T-cell (primary cell): ENCODE measurements around the gene ASXL3. TPM values are rescaled to one million over a fixed set of nuclear protein-coding genes. Genes with fewer than 3 reads are reported as not detected.

Source experiments
- ATAC-seq, 4 experiments: fragments of 200-7000 bp in 3 of 4; fragments of 150-1000 bp in 1 of 4; cut with Tn5 transposase; replicated peaks in 1 of 4; 1 replicate in 3 of 4; 2 replicates in 1 of 4; pipeline ENCODE4 v1.10.0; 2021; ENCODE audit warnings: moderate library complexity in 3 of 4, mild to moderate bottlenecking in 2 of 4, moderate number of reproducible peaks in 1 of 4
- CTCF ChIA-PET, 2 donors: fragments of 300-600 bp; sonication (Branson Sonifier 250); formaldehyde crosslinking; loops; one replicate each; lab custom pipeline; 2022; ENCODE audit warnings: antibody characterized with exemption in 2 of 2; lab: Charles Lee
- POLR2A ChIA-PET, 2 donors: fragments of 300-600 bp; sonication (Branson Sonifier 250); formaldehyde crosslinking; loops; one replicate each; lab custom pipeline; 2022; ENCODE audit warnings: antibody characterized with exemption in 2 of 2; lab: Charles Lee
- DNase-seq, 35 experiments: peaks; one replicate each; pipeline versions ENCODE4 v3.0.0 to v3.0.0-alpha.2; 2013 to 2023
- H3K27ac ChIP-seq: one replicate; pipeline ENCODE4 v1.5.1; 2013; ENCODE audit warnings: low read length
- H3K27me3 ChIP-seq, 2 experiments: replicated peaks in 1 of 2; 1 replicate in 1 of 2; 2 replicates in 1 of 2; pipeline versions ENCODE4 v1.6.1 to v1.7.0; 2013; ENCODE audit warnings: low read length in 1 of 2, mixed read lengths in 1 of 2; ENCODE audit not compliant: control insufficient read depth in 2 of 2, insufficient read depth in 2 of 2; ENCODE audit errors: extremely low read depth in 1 of 2
- H3K36me3 ChIP-seq, 2 donors: 1 replicate in 1 of 2; 2 replicates in 1 of 2; pipeline versions ENCODE4 v1.6.1 to v1.7.0; 2013; ENCODE audit warnings: low read length in 1 of 2; ENCODE audit not compliant: control insufficient read depth in 2 of 2, insufficient read depth in 1 of 2; ENCODE audit errors: extremely low read depth in 1 of 2
- H3K4me1 ChIP-seq, 2 experiments: 1 replicate in 1 of 2; 2 replicates in 1 of 2; pipeline versions ENCODE4 v1.6.1 to v1.7.0; 2013; ENCODE audit warnings: low read length in 2 of 2, mixed read lengths in 1 of 2; ENCODE audit not compliant: insufficient read depth in 2 of 2, control insufficient read depth in 1 of 2; ENCODE audit errors: extremely low read depth in 1 of 2
- H3K4me3 ChIP-seq, 2 donors: 1 replicate in 1 of 2; 2 replicates in 1 of 2; pipeline versions ENCODE4 v1.5.1 to v1.7.0; 2013; ENCODE audit warnings: mild to moderate bottlenecking in 2 of 2, low read length in 1 of 2, moderate library complexity in 1 of 2; ENCODE audit not compliant: control insufficient read depth in 1 of 2; ENCODE audit errors: extremely low read depth in 1 of 2
- H3K9me3 ChIP-seq: 2 replicates; pipeline ENCODE4 v1.7.0; 2013
- H3K27ac Mint-ChIP-seq, 2 donors: one replicate each; pipeline ENCODE4 v1.8.0; 2020 to 2021; ENCODE audit warnings: mild to moderate bottlenecking in 2 of 2, mixed read lengths in 2 of 2
- H3K27me3 Mint-ChIP-seq, 2 donors: one replicate each; pipeline ENCODE4 v1.8.0; 2021 to 2022; ENCODE audit warnings: mixed read lengths in 2 of 2
- H3K36me3 Mint-ChIP-seq: one replicate; pipeline ENCODE4 v1.8.0; 2021; ENCODE audit warnings: mixed read lengths
- H3K4me1 Mint-ChIP-seq, 3 donors: one replicate each; pipeline ENCODE4 v1.8.0; 2020 to 2022; ENCODE audit warnings: mixed read lengths in 3 of 3, mild to moderate bottlenecking in 1 of 3
- H3K4me3 Mint-ChIP-seq, 3 donors: one replicate each; pipeline ENCODE4 v1.8.0; 2020 to 2022; ENCODE audit warnings: mild to moderate bottlenecking in 3 of 3, mixed read lengths in 3 of 3, moderate library complexity in 3 of 3
- H3K9me3 Mint-ChIP-seq, 3 donors: one replicate each; pipeline ENCODE4 v1.8.0; 2020 to 2022; ENCODE audit warnings: mixed read lengths in 3 of 3
- whole genome bisulfite sequencing: methylation state at CpG from one replicate; pipeline ENCODE4 v1.1.5; 2013; ENCODE audit warnings: missing lambda C conversion rate; ENCODE audit not compliant: insufficient coverage; 5-methylcytosine and 5-hydroxymethylcytosine counted together
- total RNA-seq, 35 experiments: library from RNA in 6 of 35; stranded (reverse) in 6 of 35; fragments of 120-200 nt in 1 of 35; gene quantifications; one replicate each; pipeline versions ENCODE4 v1.2.1 to v1.2.4 and lab custom pipeline; 2013 to 2026

The ASXL3 gene
- total RNA-seq, 5 donors from 2014 or later (not counting 1 experiment from before 2014, with no cell fraction given), result not detected

DNA sequence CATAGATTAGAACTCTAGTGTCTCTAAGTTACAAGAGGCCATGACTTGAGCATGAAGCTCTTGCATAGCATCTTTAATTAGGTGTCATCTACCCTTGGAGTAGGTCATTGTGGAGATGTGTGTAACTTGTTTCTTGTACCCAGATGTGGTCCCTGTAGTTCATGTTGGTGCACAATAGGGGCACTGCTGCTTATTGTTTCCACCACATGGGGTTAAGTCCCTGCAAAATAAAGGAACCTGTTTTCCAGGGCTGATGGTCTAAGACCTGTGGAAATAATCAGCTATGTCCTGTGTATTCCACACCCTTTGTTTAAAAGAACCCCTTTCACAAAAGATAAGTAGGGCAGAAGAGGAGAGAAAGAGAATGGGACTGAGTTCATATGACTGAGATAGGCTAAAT is 28.6 kb downstream of the ASXL3 start:
- H3K27me3 ChIP-seq, result no peaks in the 10 kb centered on the region
- no peaks in the 10 kb centered on the region for H3K36me3 ChIP-seq
- H3K27ac Mint-ChIP-seq, result no peak overlapping the region
- peaks cover 7 to 21% (median 15%) of the 10 kb centered on the region in 3 donors for H3K9me3 Mint-ChIP-seq
- POLR2A ChIA-PET, result interaction anchor here in 1 of 2 donors (0.6 kb wide), 1 partner anchor 56 kb away, joined by 3 read pairs; no protein-coding TSS in a partner anchor
- H3K4me1 Mint-ChIP-seq, result no peaks in the 10 kb centered on the region
- CTCF ChIA-PET, result no interaction called here
- no peak overlapping the region for H3K27ac ChIP-seq
- no peaks in the 10 kb centered on the region for H3K9me3 ChIP-seq
- DNase-seq, result no peak
- no peaks in the 10 kb centered on the region for H3K4me1 ChIP-seq
- ATAC-seq, result no peak
- no peak overlapping the region for H3K4me3 ChIP-seq
- no peaks in the 10 kb centered on the region for H3K27me3 Mint-ChIP-seq
- H3K36me3 Mint-ChIP-seq, result no peaks in the 10 kb centered on the region
- no peak overlapping the region for H3K4me3 Mint-ChIP-seq

DNA sequence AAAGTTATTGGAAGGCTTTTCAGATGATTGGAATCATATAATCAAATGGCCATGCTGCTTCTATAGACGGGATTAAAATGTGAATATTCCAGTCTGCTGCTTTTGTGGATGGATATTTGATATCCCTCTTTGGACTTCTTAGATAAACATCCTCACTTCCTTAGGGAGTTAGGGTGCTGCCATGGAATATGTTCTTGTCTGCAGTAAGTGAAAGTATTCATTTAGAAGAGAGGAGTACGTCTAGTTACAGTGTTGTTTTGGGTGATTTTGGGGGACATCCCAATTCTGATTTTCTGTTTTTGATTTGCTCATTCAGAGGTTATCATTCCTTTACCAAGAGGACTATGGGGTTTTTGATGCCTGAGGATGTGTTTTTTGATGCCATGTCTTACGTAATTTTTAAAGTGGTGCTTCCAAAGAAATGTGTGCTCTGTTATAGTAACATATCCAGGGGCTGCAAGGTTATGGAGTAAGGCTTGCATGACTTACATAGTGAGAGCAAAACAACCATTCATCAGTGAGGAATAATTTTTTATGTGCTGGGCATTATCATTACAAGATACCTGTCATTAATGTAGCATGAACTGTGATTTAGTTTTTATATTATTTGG is 33.6 kb downstream of the ASXL3 start:
- no peaks in the 10 kb centered on the region for H3K36me3 Mint-ChIP-seq
- H3K27ac ChIP-seq, result no peak overlapping the region
- no peaks in the 10 kb centered on the region for H3K9me3 ChIP-seq
- no peaks in the 10 kb centered on the region for H3K4me1 ChIP-seq
- CTCF ChIA-PET, result no interaction called here
- H3K36me3 ChIP-seq, result no peaks in the 10 kb centered on the region
- no peak overlapping the region for H3K4me3 ChIP-seq
- peaks cover 3 to 18% (median 9%) of the 10 kb centered on the region in 3 donors for H3K9me3 Mint-ChIP-seq
- DNase-seq, result no peak
- H3K27me3 ChIP-seq, result no peaks in the 10 kb centered on the region
- no peaks in the 10 kb centered on the region for H3K4me1 Mint-ChIP-seq
- no peaks in the 10 kb centered on the region for H3K27me3 Mint-ChIP-seq
- POLR2A ChIA-PET, result no interaction called here
- no peak overlapping the region for H3K27ac Mint-ChIP-seq
- no peak overlapping the region for H3K4me3 Mint-ChIP-seq
- no peak for ATAC-seq
- WGBS, result 59% methylated on average over 2 of the region's 3 CpGs

DNA sequence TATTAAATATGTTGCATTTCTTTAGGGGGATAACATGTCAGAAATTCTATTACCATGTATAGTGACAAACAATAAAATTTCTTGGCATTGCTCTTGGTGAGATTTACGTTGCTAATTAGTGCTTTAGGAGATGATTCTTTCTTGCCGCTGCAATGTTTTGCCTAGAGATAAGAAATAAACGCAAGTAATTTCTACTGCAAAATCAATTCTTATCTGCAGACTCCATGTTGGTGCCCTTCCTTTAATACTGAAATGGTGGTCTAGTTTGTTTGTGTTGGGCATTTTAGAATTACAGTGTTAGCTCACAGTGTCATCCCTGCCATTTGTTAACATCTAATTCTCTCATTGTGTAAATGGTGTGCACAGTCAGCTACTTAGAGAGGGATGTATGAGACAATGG is 34.6 kb downstream of the ASXL3 start:
- Mint-ChIP-seq H3K36me3 (no peaks in the 10 kb centered on the region), H3K27ac (no peak overlapping the region), H3K9me3 (peaks cover 0 to 16% (median 8%) of the 10 kb centered on the region in 3 donors), H3K27me3 (no peaks in the 10 kb centered on the region), H3K4me1 (no peaks in the 10 kb centered on the region), H3K4me3 (no peak overlapping the region)
- Histone ChIP-seq H3K4me1 (no peaks in the 10 kb centered on the region), H3K27me3 (no peaks in the 10 kb centered on the region), H3K4me3 (no peak overlapping the region), H3K9me3 (no peaks in the 10 kb centered on the region), H3K27ac (no peak overlapping the region), H3K36me3 (no peaks in the 10 kb centered on the region)
- DNase-seq, result no peak
- ATAC-seq, result no peak
- POLR2A ChIA-PET, result no interaction called here
- WGBS, result no CpG with 5 or more reads among the region's 3 CpGs
- CTCF ChIA-PET, result no interaction called here

DNA sequence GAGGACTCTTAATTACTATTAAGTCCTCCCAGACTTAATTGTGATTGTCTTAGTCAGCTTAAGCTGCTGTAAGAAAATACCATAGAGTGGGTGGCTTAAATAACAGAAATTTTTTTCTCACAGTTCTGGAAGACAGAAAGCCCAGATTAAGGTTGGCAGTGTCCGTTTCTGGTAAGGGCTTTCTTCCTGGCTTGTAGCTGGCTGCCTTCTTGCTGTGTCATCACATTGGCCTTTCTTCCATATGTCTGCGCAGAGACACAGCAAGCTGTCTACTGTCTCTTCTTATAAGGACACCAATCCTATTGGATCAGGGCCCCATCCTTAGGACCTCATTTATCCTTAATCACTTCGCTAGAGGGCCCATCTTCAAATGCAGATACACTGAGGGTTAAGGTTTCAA is 38.5 kb downstream of the ASXL3 start:
- Histone ChIP-seq H3K9me3 (no peaks in the 10 kb centered on the region), H3K4me3 (no peak overlapping the region), H3K27me3 (no peaks in the 10 kb centered on the region), H3K4me1 (no peaks in the 10 kb centered on the region), H3K36me3 (no peaks in the 10 kb centered on the region), H3K27ac (no peak overlapping the region)
- WGBS, result 67% methylated on average over 1 of the region's 3 CpGs
- Mint-ChIP-seq H3K4me3 (no peak overlapping the region), H3K9me3 (peaks cover 0 to 16% (median 16%) of the 10 kb centered on the region in 3 donors), H3K36me3 (no peaks in the 10 kb centered on the region), H3K27ac (no peak overlapping the region), H3K27me3 (no peaks in the 10 kb centered on the region), H3K4me1 (no peaks in the 10 kb centered on the region)
- ATAC-seq (no peak), DNase-seq (no peak)
- POLR2A ChIA-PET, result no interaction called here
- CTCF ChIA-PET, result no interaction called here

DNA sequence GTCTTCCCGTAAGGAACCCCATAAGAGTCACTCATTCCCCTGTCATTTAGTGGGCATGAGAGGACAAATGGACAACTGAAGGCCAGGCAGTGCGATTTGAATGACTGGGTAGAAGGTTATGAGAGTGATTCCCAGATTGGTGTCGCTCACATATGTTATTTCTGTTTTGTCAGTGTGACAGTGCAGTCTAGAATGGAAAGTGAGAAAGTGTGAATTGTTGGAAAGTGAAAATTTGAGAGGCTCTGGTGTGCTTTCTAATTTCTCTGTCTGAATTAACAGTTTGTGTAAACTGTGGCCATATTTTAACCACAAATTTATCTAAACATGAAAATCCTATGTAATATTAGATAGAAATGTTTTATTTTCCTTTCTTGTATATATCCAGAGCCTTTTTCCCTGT is 49.1 kb downstream of the ASXL3 start:
- ChIA-PET CTCF (no interaction called here), POLR2A (no interaction called here)
- Histone ChIP-seq H3K4me3 (no peak overlapping the region), H3K27ac (no peak overlapping the region), H3K4me1 (no peaks in the 10 kb centered on the region), H3K36me3 (no peaks in the 10 kb centered on the region), H3K9me3 (no peaks in the 10 kb centered on the region), H3K27me3 (no peaks in the 10 kb centered on the region)
- Mint-ChIP-seq H3K27ac (no peak overlapping the region), H3K4me3 (no peak overlapping the region), H3K27me3 (no peaks in the 10 kb centered on the region), H3K4me1 (no peaks in the 10 kb centered on the region), H3K36me3 (no peaks in the 10 kb centered on the region), H3K9me3 (peaks cover 0 to 10% (median 8%) of the 10 kb centered on the region in 3 donors)
- DNase-seq (no peak), ATAC-seq (no peak)
- 62% methylated on average over 2 of the region's 3 CpGs for WGBS

DNA sequence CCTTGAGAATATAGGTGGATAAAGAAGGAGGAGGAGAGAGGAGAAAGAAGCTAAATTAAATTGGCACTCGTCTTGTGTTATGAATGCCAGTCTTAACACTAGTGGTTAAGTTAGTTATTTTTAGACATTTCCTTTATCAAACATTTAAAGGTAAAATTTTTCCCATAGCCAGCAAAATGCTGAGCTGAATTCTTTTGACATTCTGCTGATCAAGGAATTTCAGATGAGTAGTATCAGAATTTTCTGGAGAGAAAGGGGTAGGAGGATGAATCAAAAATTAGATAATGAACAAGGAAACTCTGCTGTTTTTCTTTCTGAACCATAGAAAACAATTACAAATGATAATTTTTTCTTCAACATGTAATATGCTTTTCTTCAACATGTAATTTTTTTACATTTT is 52.5 kb downstream of the ASXL3 start:
- H3K9me3 Mint-ChIP-seq, result peaks cover 2 to 21% (median 8%) of the 10 kb centered on the region in 3 donors
- POLR2A ChIA-PET, result no interaction called here

DNA sequence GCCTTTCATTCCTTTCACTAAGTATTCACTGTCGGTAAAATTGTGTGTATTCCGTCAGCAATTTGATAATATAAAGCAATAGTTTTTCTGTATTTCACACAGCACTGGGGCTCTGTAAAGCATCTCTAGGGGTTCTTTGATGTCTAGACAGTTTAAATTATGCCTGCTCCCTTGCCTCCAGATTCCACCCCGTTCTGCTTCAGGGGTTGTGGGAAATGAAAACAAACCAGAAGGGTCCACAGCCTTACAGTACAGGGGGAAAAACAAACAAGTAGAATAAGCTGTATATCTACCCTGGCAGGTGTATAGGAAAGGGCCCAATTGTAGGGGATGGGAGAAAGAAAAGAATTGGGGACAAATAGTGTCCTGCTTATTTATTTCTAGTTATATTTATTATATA is 63.1 kb downstream of the ASXL3 start:
- H3K4me3 Mint-ChIP-seq, result no peak overlapping the region
- ATAC-seq (no peak), DNase-seq (no peak)
- H3K27me3 ChIP-seq, result no peaks in the 10 kb centered on the region
- H3K9me3 ChIP-seq, result no peaks in the 10 kb centered on the region
- H3K9me3 Mint-ChIP-seq, result peaks cover 0 to 5% (median 4%) of the 10 kb centered on the region in 3 donors
- no peaks in the 10 kb centered on the region for H3K27me3 Mint-ChIP-seq
- no CpG with 5 or more reads among the region's 3 CpGs for WGBS
- H3K27ac Mint-ChIP-seq, result no peak overlapping the region
- no peak overlapping the region for H3K27ac ChIP-seq
- H3K4me1 ChIP-seq, result no peaks in the 10 kb centered on the region
- ChIA-PET POLR2A (no interaction called here), CTCF (no interaction called here)
- H3K36me3 ChIP-seq, result no peaks in the 10 kb centered on the region
- no peaks in the 10 kb centered on the region for H3K4me1 Mint-ChIP-seq
- H3K36me3 Mint-ChIP-seq, result no peaks in the 10 kb centered on the region
- H3K4me3 ChIP-seq, result no peak overlapping the region

More for the DNA sequence above, 52.5 kb downstream of the ASXL3 start:
- H3K4me3 ChIP-seq, result no peak overlapping the region
- no peaks in the 10 kb centered on the region for H3K27me3 Mint-ChIP-seq
- no peaks in the 10 kb centered on the region for H3K36me3 ChIP-seq
- no peaks in the 10 kb centered on the region for H3K27me3 ChIP-seq
- H3K27ac Mint-ChIP-seq, result no peak overlapping the region
- ATAC-seq, result no peak
- no CpG with 5 or more reads among the region's 1 CpG for WGBS
- CTCF ChIA-PET, result no interaction called here
- H3K36me3 Mint-ChIP-seq, result no peaks in the 10 kb centered on the region
- no peaks in the 10 kb centered on the region for H3K4me1 ChIP-seq
- no peaks in the 10 kb centered on the region for H3K9me3 ChIP-seq
- no peak for DNase-seq
- H3K4me1 Mint-ChIP-seq, result no peaks in the 10 kb centered on the region
- no peak overlapping the region for H3K27ac ChIP-seq
- no peak overlapping the region for H3K4me3 Mint-ChIP-seq
